T-helper 2 cell treated with Interferon-gamma antibody and Interleukin-4, amounts not matched to agents 5 μg/mL and 100 μg/mL, for 36 hours (primary cell): ENCODE results near the gene TM9SF3.
"Not testable (repeated sequence)": the region's sequence is repeated elsewhere in the genome, so short reads cannot be mapped to it uniquely, and the experiment has no call there.

Source experiments
- DNase-seq: peaks from one replicate; pipeline ENCODE4 v3.0.0; 2021; ENCODE audit warnings: low spot score
- H3K27ac Mint-ChIP-seq: one replicate; pipeline ENCODE4 v1.8.0; 2021; ENCODE audit warnings: mild to moderate bottlenecking, mixed read lengths
- H3K27me3 Mint-ChIP-seq: one replicate; pipeline ENCODE4 v1.8.0; 2021; ENCODE audit warnings: low read depth, mixed read lengths
- H3K36me3 Mint-ChIP-seq: one replicate; pipeline ENCODE4 v1.8.0; 2021; ENCODE audit warnings: low read depth, mixed read lengths
- H3K4me1 Mint-ChIP-seq: one replicate; pipeline ENCODE4 v1.8.0; 2021; ENCODE audit warnings: low read depth, mixed read lengths
- H3K4me3 Mint-ChIP-seq: one replicate; pipeline ENCODE4 v1.8.0; 2022; ENCODE audit warnings: mild to moderate bottlenecking, moderate library complexity, mixed read lengths
- H3K9me3 Mint-ChIP-seq: one replicate; pipeline ENCODE4 v1.8.0; 2021; ENCODE audit warnings: mixed read lengths

TM9SF3 gene

DNA sequence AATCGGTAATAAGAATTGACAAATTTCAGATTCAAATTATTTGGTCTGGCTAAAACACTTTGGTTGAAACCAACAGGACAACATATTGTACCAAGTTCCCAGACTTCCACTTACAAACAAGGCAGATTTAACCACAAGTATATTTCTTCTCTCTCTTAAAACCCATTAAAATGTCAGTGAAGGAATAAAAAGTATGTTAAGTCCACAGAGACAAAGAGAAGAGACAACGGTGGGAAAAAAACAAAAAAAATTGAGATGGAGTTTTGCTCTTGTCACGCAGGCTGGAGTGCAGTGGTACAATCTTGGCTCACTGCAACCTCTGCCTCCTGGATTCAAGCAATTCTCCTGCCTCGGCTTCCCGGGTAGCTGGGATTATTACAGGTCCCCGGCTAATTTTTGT, 16.3 kb downstream of the TM9SF3 start:
- peaks cover 38% of the 10 kb centered on the region for H3K4me1 Mint-ChIP-seq
- H3K36me3 Mint-ChIP-seq, result peaks cover 36% of the 10 kb centered on the region

DNA sequence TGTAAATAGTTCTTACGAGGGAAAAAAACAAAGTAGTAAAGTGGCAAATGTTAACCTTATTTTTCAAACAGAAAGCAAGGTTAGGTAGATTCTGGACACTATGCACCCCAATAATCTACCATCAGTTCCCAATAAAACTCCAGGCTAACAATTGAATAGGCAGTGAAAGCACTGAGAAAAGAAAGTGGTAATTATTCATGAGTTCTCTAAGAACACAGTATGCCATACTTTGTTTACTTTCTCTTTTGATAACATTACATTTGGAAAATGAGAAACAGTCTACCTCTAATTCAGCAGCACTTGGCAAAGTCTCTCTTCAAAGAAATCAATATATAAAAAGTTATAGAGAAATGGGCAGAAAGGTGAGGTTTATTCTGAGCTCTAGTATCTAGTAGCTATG, 18.4 kb downstream of the TM9SF3 start:
- peaks cover 34% of the 10 kb centered on the region for H3K4me1 Mint-ChIP-seq
- H3K36me3 Mint-ChIP-seq, result peaks cover 29% of the 10 kb centered on the region
- no peak overlapping the region for H3K27ac Mint-ChIP-seq
- no peak for DNase-seq
- no peak overlapping the region for H3K4me3 Mint-ChIP-seq
- no peaks in the 10 kb centered on the region for H3K9me3 Mint-ChIP-seq
- no peaks in the 10 kb centered on the region for H3K27me3 Mint-ChIP-seq

More for the DNA sequence above, 16.3 kb downstream of the TM9SF3 start:
- Mint-ChIP-seq H3K9me3 (no peaks in the 10 kb centered on the region), H3K4me3 (no peak overlapping the region), H3K27me3 (no peaks in the 10 kb centered on the region), H3K27ac (no peak overlapping the region)
- DNase-seq, result no peak

DNA sequence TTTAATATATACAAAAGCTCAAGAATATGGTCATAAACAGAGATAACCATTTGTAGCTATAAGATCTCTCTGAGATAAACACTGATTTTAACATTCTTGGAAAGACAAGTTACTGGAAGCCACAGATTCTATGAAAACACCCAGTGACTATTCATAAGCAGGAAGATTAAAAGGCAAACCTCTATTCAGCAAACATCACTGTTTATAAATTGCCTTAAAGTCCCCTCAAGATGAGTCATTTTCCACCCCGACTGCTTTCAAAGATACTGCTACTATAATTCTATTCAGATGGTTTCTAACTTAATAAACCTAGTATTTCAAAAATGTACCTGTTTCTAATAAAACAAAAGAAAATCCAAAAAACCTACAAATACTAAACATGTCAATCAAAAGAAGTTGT, 21.0 kb downstream of the TM9SF3 start:
- H3K4me3 Mint-ChIP-seq, result no peak overlapping the region
- no peak overlapping the region for H3K27ac Mint-ChIP-seq
- H3K4me1 Mint-ChIP-seq, result peaks cover 27% of the 10 kb centered on the region
- DNase-seq, result no peak
- no peaks in the 10 kb centered on the region for H3K27me3 Mint-ChIP-seq
- H3K36me3 Mint-ChIP-seq, result peaks cover 33% of the 10 kb centered on the region
- H3K9me3 Mint-ChIP-seq, result no peaks in the 10 kb centered on the region

DNA sequence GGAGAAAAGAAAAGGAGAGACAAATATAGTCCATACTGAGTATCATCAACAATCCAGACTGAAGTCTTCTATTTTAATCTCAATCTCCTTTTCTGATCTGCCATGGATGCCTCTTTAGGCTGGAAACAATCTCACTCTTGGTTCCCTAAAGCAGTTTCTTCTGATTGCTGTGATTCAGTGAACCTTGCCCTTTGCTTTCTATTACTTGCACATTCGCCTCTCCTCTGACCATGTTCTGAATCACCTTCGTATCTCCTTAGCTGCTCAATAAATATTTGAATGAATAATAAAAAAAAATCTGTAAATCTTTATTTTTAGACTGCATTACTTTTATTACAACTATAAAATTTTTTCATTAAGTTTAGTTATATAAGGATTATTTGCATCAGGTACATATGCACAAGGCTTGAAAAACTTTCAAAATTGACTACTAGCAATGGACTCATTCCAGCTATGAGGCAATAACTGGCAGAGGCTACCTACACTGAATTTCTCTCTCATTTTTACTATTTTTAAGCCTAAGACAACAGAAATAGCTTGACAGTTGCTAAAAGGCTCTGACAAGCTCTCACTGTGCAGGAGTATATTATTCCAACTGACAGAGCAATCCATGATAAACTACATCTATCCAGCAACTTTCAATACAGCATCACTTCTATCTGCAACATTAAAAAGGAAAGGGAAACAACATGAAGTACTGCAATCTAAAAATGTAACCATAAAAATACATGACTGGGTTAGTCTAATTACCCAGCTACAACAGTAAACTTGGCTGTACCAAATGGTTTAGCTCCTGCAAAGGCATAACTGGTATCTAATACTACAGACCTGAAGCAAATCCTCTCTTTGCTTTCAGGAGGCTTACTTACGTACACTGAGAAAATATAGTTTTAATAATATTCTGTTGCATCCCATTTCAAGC, 25.6 kb downstream of the TM9SF3 start:
- H3K4me3 Mint-ChIP-seq, result no peak overlapping the region
- no peaks in the 10 kb centered on the region for H3K27me3 Mint-ChIP-seq
- H3K4me1 Mint-ChIP-seq, result peaks cover 6% of the 10 kb centered on the region
- H3K9me3 Mint-ChIP-seq, result no peaks in the 10 kb centered on the region
- no peak overlapping the region for H3K27ac Mint-ChIP-seq
- DNase-seq, result no peak
- peaks cover 42% of the 10 kb centered on the region for H3K36me3 Mint-ChIP-seq

DNA sequence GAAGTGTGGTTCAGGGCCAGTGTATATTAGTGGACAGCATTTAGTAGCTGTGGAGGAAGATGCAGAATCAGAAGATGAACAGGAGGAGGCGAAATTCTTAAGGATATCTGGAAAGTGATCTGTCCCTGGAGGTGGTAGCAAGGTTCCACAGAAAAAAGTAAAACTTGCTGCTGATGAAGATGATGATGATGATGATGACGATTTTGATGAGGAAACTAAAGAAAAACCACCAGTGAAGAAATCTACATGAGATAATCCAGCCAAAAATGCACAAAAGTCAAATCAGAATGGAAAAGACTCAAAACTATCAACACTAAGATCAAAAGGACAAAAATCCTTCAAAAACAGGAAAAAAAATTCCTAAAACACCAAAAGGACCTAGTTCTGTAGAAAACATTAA, 26.3 kb downstream of the TM9SF3 start:
- peaks cover 41% of the 10 kb centered on the region for H3K36me3 Mint-ChIP-seq
- H3K27ac Mint-ChIP-seq, result no peak overlapping the region
- H3K4me3 Mint-ChIP-seq, result no peak overlapping the region
- DNase-seq, result no peak
- H3K9me3 Mint-ChIP-seq, result no peaks in the 10 kb centered on the region
- H3K27me3 Mint-ChIP-seq, result no peaks in the 10 kb centered on the region
- peaks cover 2% of the 10 kb centered on the region for H3K4me1 Mint-ChIP-seq

DNA sequence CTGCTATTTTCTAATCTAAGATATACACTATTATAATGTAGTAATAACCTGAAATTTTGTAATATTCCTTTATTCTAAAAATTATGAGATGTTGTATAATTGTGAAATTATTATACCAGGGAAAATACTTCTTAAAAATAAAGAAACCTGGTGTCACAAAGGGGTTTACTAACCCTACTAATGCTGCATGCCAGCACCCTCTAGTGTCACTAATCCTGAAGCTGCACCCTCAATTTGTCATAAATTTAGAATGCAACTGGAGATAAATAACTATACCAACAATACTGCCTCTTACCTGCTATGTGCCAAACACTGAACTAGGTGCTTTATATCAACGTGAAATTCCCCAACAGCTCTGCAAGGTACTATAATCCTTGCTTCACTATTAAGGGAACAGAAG, 30.8 kb downstream of the TM9SF3 start:
- no peak overlapping the region for H3K4me3 Mint-ChIP-seq

DNA sequence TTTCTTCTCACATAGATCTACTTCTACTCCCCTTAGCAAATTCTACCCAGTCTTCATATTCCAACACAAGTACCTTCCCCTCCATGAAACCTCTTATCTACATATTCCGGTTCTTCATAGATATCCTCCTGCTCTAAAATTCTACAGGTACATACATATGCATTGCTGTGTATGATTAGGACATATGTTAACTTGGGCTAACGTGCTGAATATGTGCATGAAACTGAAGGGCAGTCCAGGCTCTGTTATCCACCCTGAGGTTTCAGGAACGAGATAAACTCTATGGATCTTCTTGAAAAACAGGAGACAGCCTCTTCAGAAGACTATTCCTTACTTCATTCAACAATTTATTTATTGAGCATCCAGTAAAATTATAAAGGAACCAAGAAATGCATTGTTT, 31.5 kb downstream of the TM9SF3 start:
- Mint-ChIP-seq H3K9me3 (no peaks in the 10 kb centered on the region), H3K4me1 (no peaks in the 10 kb centered on the region), H3K4me3 (no peak overlapping the region), H3K36me3 (peaks cover 19% of the 10 kb centered on the region), H3K27me3 (no peaks in the 10 kb centered on the region), H3K27ac (no peak overlapping the region)
- no peak for DNase-seq

More for the DNA sequence above, 30.8 kb downstream of the TM9SF3 start:
- Mint-ChIP-seq H3K36me3 (peaks cover 24% of the 10 kb centered on the region), H3K27ac (no peak overlapping the region), H3K27me3 (no peaks in the 10 kb centered on the region), H3K9me3 (no peaks in the 10 kb centered on the region), H3K4me1 (no peaks in the 10 kb centered on the region)
- DNase-seq, result no peak

DNA sequence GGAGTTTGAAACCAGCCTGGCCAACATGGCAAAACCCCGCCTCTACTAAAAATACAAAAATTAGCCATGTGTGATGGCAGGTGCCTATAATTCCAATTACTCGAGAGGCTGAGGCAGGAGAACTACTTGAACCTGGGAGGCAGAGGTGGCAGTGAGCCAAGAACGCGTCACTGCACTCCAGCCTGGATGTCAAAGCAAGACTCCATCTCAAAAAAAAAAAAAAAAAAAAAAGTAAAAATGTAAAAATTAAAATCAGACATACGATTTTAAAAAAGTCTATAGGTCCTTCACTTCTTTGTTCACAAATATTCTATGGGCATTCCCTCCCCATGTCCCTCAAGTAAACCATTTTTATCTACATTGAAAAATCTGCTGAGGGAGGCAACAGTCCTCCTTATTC, 38.2 kb downstream of the TM9SF3 start:
- DNase-seq, result no peak
- Mint-ChIP-seq H3K9me3 (no peaks in the 10 kb centered on the region), H3K27ac (no peak overlapping the region), H3K4me1 (peaks cover 2% of the 10 kb centered on the region), H3K36me3 (peaks cover 35% of the 10 kb centered on the region), H3K27me3 (no peaks in the 10 kb centered on the region), H3K4me3 (no peak overlapping the region)

DNA sequence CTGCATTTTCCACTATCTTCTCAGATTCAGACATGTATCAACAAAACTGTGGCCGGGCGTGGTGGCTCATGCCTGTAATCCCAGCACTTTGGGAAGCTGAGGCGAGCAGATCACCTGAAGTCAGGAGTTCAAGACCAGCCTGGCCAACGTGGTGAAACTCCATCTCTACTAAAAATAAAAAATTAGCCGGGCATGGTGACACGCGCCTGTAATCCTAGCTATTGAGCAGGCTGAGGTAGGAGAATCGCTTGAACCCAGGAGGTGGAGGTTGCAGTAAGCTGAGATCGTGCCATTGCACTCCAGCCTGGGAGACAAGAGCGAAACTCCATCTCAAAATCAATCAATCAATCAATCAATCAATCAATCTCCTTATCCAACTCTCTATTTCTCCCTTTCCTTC, 41.3 kb downstream of the TM9SF3 start:
- H3K27me3 Mint-ChIP-seq, H3K27ac Mint-ChIP-seq, H3K9me3 Mint-ChIP-seq, H3K4me3 Mint-ChIP-seq, DNase-seq, H3K4me1 Mint-ChIP-seq: not testable (repeated sequence)
- H3K36me3 Mint-ChIP-seq, result peaks cover 43% of the 10 kb centered on the region

DNA sequence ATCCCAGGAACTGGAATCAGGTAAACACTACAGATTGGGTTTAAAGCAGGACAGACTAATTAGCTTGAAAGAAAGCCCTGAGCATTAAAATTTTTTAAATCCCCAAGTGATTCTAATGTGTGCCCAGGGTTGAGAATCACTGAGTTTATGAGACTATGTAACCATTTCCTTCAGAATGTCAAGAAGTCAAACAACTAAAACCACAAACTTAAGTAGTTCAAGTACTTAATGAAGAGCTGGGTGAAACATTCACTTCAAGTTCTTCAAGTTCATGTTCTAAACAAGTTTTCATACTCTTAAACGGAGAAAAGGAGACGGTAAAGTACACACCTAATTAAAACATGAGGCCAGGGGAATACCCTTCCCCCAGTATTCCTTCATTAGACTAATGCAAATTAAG, 44.9 kb downstream of the TM9SF3 start:
- Mint-ChIP-seq H3K4me1 (peaks cover 3% of the 10 kb centered on the region), H3K9me3 (no peaks in the 10 kb centered on the region), H3K4me3 (no peak overlapping the region), H3K36me3 (peaks cover 42% of the 10 kb centered on the region), H3K27ac (no peak overlapping the region), H3K27me3 (no peaks in the 10 kb centered on the region)
- DNase-seq, result no peak

DNA sequence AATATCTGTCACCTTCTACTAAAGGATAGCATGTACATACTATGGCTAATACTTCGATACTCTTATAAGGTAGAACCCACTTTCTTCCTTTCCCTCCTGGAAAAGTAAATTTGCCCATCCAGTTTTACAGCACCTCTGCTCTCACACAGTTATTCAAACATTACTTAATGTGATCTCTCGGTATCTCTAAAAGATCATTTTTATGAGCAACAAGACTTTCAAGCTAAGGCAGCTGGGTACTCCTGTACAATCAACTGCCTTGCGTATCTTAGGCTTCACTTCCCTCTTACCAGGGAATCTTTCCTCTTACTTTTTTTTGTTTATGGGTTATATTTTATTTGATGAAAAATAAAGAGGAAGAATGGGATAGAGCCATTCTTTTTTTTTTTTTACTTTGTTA, 46.6 kb downstream of the TM9SF3 start:
- no peak overlapping the region for H3K4me3 Mint-ChIP-seq
- peaks cover 33% of the 10 kb centered on the region for H3K36me3 Mint-ChIP-seq

DNA sequence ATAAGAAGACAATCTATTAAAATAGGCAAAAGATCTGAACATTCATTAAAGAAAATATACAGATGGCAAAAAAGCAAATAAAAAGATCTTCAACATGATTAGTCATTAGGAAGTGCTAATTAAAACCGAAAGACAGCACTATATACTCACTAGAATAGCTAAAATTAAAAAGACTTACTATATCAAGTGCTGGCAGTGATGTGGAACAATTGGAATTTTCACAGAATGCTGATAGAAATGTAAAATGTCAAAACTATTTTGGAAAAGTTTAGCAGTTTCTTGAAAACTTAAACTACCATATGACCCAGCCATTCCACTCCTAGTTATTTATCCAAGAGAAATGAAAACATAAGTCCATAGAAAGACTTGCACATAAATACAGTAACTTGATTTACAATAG, 48.1 kb downstream of the TM9SF3 start:
- Mint-ChIP-seq H3K9me3 (no peaks in the 10 kb centered on the region), H3K36me3 (peaks cover 30% of the 10 kb centered on the region), H3K27me3 (no peaks in the 10 kb centered on the region), H3K4me1 (peaks cover 6% of the 10 kb centered on the region), H3K27ac (no peak overlapping the region), H3K4me3 (no peak overlapping the region)
- no peak for DNase-seq

More for the DNA sequence above, 46.6 kb downstream of the TM9SF3 start:
- DNase-seq, result no peak
- no peaks in the 10 kb centered on the region for H3K9me3 Mint-ChIP-seq
- H3K27me3 Mint-ChIP-seq, result no peaks in the 10 kb centered on the region
- H3K4me1 Mint-ChIP-seq, result peaks cover 1% of the 10 kb centered on the region
- no peak overlapping the region for H3K27ac Mint-ChIP-seq

DNA sequence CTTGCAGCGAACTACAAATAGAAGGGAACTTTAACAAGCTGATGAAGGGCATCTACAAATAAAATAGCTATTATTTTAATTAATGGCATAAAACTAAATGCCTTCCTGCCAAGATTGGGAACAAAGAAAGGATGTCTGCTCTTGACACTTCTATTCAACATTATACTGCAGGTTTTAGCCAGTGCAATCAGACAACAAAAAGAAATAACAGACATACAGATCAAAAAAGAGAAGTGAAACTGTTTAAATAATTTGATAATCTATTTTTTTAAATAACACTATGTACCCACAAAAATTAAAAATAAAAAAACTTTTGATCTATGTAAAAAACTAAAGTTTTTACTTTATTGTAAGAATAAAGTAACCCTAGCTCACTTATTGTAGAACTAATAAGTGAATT, 50.7 kb downstream of the TM9SF3 start:
- no peaks in the 10 kb centered on the region for H3K9me3 Mint-ChIP-seq

DNA sequence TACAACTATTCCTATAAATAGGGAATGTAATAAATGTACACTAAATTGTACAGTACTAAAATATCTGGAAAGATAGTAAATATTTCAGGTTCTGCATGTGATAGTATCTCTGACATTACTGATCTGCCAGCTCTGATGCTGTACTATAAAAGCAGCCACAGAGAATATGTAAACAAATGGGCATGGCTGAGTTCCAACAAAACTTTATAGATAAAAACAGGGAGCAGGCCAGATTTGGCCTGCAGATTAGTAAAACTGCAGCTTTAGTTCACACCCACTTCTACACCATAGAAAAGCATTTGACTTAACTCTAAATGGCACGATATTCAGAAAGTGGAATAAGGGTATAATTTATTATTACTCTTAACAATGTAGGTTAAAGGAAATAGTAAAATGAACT, 54.3 kb downstream of the TM9SF3 start:
- peaks cover 20% of the 10 kb centered on the region for H3K36me3 Mint-ChIP-seq
- H3K27me3 Mint-ChIP-seq, result no peaks in the 10 kb centered on the region

More for the DNA sequence above, 50.7 kb downstream of the TM9SF3 start:
- Mint-ChIP-seq H3K27ac (no peak overlapping the region), H3K4me1 (peaks cover 5% of the 10 kb centered on the region), H3K4me3 (no peak overlapping the region), H3K27me3 (no peaks in the 10 kb centered on the region), H3K36me3 (peaks cover 30% of the 10 kb centered on the region)
- DNase-seq, result no peak

More for the DNA sequence above, 54.3 kb downstream of the TM9SF3 start:
- Mint-ChIP-seq H3K4me3 (no peak overlapping the region), H3K27ac (no peak overlapping the region), H3K9me3 (no peaks in the 10 kb centered on the region), H3K4me1 (peaks cover 5% of the 10 kb centered on the region)
- DNase-seq, result no peak
